Measurements from ENCODE around the gene CRTC1.

Gene CRTC1

GRCh38 chr19:18781047-18781600, 97.6 kb downstream of the CRTC1 start:
- no peak overlapping the region for H3K4me3 ChIP-seq (ENCODE audit: low read depth, low read length)
- TF ChIP-seq, protein P1, sequence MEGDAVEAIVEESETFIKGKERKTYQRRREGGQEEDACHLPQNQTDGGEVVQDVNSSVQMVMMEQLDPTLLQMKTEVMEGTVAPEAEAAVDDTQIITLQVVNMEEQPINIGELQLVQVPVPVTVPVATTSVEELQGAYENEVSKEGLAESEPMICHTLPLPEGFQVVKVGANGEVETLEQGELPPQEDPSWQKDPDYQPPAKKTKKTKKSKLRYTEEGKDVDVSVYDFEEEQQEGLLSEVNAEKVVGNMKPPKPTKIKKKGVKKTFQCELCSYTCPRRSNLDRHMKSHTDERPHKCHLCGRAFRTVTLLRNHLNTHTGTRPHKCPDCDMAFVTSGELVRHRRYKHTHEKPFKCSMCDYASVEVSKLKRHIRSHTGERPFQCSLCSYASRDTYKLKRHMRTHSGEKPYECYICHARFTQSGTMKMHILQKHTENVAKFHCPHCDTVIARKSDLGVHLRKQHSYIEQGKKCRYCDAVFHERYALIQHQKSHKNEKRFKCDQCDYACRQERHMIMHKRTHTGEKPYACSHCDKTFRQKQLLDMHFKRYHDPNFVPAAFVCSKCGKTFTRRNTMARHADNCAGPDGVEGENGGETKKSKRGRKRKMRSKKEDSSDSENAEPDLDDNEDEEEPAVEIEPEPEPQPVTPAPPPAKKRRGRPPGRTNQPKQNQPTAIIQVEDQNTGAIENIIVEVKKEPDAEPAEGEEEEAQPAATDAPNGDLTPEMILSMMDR (IDR thresholded peaks at IDR 0.05; ENCODE audit: borderline replicate concordance, insufficient read depth, low read depth, low read length) = no peak

- TF ChIP-seq, protein P1 (IDR thresholded peaks at IDR 0.05; ENCODE audit: borderline replicate concordance, insufficient read depth, low read depth, low read length) = no peak
Measured at GRCh38 chr19:18781885-18782527, 98.5 kb downstream of the CRTC1 start.

GRCh38 chr19:18782559-18783225, 99.2 kb downstream of the CRTC1 start:
- H3K4me3 ChIP-seq (ENCODE audit: low read depth, low read length) = no peak overlapping the region

More at GRCh38 chr19:18781885-18782527, 98.5 kb downstream of the CRTC1 start:
- H3K4me3 ChIP-seq (ENCODE audit: low read depth, low read length) = no peak overlapping the region

DNA sequence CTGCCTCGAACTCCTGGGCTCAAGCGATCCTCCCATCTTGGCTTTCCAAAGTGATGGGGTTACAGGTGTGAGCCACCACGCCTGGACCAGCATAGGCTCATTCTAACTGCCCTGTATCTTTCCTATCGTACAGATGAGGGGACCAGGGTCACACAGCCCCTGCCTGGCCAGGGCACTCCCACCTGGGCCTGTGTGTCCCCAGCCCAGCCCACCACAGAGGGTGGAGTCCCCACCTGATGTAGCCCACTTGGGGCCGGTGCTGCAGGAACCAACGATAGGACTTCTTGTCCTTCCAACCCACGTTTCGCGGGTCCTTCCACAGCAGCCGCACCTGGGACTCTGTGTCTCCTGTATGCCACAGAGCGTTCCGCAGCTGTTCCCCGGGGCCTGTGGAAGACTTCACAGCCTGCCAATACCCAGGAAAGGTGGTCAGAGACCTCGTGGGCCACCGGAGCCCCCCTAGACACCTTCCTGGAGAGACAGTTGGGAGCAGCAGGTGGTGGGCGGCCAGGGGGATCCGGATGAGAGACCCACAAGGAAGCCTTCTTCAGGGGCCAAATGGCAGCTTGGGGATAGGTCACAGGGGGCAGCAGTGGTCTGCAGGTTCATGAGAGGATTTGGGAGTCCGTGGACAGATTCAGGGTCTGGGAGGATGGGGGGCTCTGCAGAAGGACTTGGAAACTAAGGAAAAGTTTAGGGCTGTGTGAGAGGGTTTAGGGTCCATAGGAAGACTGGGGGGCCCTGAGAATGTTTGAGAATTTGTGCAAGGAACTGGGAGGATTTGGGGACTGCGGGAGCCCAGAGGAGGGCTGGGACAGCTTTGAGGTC, 100.7 kb downstream of the CRTC1 start:
- TF ChIP-seq, protein P1 (IDR thresholded peaks at IDR 0.05; ENCODE audit: borderline replicate concordance, insufficient read depth, low read depth, low read length) = no peak
- no peak overlapping the region for H3K4me3 ChIP-seq (ENCODE audit: low read depth, low read length)

More at GRCh38 chr19:18782559-18783225, 99.2 kb downstream of the CRTC1 start:
- TF ChIP-seq, protein P1 (IDR thresholded peaks at IDR 0.05; ENCODE audit: borderline replicate concordance, insufficient read depth, low read depth, low read length) = no peak

DNA sequence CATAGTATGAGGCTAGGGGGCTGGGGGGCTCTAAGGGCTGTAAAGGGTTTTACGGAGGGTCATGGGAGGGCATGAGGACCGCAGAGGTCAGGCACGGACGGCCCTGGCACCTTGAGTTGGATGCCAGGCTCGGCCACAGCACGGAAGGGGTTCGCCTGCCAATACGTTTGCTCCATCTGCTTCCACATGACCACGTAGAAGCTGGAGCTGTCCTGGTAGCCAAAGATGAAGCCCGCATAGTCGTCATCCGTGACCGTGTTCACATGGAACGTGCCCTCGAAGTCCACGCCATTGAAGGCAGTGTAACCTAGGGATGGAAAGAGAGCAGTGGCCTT, 101.3 kb downstream of the CRTC1 start:
- H3K4me3 ChIP-seq (ENCODE audit: low read depth, low read length) = no peak overlapping the region
- TF ChIP-seq, protein P1 (IDR thresholded peaks at IDR 0.05; ENCODE audit: borderline replicate concordance, insufficient read depth, low read depth, low read length) = no peak

GRCh38 chr19:18785179-18786124, 102.0 kb downstream of the CRTC1 start:
- TF ChIP-seq, protein P1 (IDR thresholded peaks at IDR 0.05; ENCODE audit: borderline replicate concordance, insufficient read depth, low read depth, low read length) = no peak
- no peak overlapping the region for H3K4me3 ChIP-seq (ENCODE audit: low read depth, low read length)
